Right forelimb (tissue), 1 donor: ENCODE results near the gene TLK1.
"Not testable (repeated sequence)": the region's sequence is repeated elsewhere in the genome, so short reads cannot be mapped to it uniquely, and the experiment has no call there.

ENCODE experiments used
- DNase-seq: peaks from one replicate; pipeline ENCODE4 v3.0.0-alpha.2; 2018

TLK1 gene

DNA sequence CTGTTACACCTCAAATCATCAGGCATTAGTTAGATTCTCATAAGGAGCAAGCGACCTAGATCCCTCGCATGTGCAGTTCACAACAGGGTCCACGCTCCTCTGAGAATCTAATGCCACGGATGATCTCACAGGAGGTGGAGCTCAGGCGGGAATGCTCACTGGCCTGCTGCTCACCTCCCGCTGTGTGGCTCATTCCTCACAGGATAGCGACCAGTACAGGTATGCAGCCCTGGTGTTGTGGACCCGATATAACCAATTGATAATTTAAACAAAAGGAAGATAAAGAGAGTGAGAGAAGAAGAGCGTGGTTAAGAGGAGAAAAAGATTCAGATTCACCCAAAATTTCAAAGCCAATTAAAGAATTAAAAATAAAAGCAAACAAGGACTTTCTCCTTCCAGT lies 20.8 kb downstream of the TLK1 start:
- no peak for DNase-seq

DNA sequence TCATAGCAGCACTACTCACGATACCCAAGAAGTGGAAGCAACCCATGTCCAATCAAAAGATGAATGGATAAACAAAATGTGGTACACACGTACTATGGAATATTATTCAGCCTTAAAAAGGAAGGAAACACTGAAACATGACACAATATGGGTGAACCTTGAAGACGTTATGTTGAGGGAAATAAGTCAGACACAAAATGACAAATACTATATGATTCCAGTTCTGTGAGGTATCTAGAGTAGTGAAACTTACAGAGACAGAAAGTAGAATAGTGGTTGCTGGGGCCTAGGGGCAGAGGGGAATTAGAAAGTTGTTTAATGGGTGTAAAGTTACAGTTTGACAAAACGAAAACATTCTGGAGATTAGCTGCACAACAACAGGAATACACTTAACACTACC lies 24.7 kb downstream of the TLK1 start:
- no peak for DNase-seq

- no peak for DNase-seq
Observed at GRCh38 chr2:171134624-171135230, 26.0 kb downstream of the TLK1 start.

- no peak for DNase-seq
Observed at GRCh38 chr2:171132086-171132485, 28.6 kb downstream of the TLK1 start.

DNA sequence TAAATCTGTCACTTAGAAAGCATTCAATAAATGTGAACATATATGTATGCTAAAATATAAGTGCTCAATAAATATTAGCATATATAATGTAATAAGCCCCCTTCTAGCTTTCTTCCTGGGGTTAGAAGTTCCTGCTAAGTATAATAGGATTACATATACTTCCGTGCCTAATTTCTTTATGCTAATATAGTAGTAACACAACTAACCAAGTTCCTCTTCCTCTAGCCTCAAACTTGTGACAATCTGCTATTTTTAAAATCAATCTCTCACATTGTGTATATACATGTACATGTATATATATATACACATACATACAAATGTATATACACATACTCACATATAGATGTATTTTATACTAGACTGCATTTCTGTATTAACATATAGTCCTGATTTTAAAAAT lies 32.2 kb downstream of the TLK1 start:
- no peak for DNase-seq

DNA sequence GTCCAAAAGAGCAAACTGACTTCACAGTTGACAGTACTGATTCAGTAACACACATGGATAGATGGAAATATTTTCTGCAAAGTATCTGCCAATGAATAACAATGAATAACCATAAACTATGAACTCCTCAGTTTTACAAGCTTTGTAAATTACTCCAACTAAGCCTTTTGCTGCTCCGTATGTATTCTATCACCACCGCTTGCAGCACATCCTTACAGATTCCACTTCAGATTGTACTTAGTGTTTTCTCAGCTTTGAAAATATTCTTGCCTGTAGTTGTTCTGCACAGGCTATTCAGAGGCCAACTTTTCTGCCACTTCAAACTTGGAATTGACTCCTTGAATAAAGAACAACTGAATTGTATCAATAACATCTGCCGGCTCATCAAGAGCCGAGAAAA lies 36.2 kb downstream of the TLK1 start:
- no peak for DNase-seq

- no peak for DNase-seq
Observed at GRCh38 chr2:171109571-171109970, 51.1 kb downstream of the TLK1 start.

GRCh38 chr2:171109020-171109419 lies 51.7 kb downstream of the TLK1 start:
- no peak for DNase-seq

DNA sequence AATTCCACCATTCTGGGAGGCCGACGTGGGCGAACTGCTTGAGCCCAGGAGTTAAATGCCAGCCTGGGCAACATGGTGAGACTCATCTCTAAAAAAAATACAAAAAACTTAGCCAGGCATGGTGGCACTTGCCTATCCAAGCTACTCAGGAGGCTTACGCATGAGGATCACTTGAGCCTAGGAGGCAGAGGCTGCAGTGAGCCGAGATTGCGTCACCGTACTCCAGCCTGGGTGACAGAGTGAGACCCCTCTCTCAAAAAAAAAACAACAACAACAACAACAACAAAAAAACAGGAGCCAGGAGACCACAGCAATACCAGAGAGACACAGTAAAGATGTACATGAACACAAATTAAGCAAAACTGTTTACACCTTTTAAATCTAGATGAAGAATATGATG lies 52.9 kb downstream of the TLK1 start:
- no peak for DNase-seq

GRCh38 chr2:171104379-171104778 lies 56.3 kb downstream of the TLK1 start:
- DNase-seq, result no peak

DNA sequence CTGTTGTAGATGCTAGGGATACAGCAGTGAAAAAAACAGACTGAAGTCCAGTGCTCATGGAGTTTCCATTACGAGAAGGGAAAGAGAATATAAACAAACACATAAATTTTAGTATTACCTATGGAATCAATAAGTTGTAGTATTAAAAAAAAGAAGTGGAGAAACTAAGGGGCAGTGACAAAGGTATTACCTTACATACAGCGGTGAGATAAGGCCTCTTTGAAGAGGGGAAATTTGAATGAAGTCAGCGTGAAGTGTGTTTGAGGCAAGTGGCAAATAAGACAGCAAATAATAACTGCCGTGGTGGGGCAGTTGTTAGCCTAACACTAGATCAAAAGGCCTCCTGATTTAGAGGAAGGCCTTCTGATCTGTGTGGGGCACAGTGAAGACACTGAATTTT lies 57.9 kb downstream of the TLK1 start:
- no peak for DNase-seq

- no peak for DNase-seq
Observed at GRCh38 chr2:171100370-171100769, 60.3 kb downstream of the TLK1 start.

DNA sequence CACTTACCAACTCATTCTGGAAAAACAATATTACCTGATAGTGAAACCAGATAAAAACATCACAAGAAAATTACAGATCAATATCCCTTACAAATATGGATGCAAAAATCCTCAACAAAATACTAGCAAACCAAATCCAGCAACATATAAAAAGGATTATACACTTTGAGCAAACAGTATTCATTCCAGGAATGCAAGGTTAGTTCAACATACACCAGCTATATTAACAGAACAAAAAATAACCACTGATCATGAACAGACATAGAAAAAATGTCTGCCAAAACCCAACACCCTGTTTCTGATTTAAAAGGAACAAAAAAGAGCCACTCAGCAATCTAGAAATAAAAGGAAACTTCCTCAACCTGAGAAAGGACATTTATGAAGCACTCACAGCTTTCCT lies 62.1 kb downstream of the TLK1 start:
- no peak for DNase-seq

DNA sequence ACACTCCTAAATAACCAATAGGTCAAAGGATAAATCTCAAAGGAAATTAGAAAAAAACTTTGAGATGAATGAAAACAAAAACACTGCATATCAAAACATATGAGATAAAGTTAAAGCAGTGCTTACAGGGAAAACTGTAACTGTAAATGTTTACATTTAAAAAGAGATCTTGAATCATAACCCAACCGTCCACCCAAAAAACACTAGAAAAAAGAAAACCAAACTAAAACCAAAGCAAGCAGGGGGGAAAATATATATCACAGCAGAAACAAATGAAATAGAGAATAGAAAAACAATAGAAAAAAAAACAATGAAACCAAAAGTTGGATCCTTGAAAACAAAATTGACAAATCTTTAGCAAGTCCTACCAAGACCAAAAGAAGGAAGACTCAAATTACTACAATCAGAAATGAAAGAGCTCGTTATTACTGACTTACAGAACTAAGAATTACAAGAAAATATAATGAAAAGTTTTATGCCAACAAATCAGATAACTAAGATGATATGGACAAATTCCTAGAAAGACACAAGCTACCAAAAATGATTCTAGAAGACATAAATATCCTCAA lies 65.6 kb downstream of the TLK1 start:
- no peak for DNase-seq

GRCh38 chr2:171091517-171091916 lies 69.2 kb downstream of the TLK1 start:
- not testable (repeated sequence) for DNase-seq

- DNase-seq, result no peak
Observed at GRCh38 chr2:171089489-171089888, 71.2 kb downstream of the TLK1 start.

DNA sequence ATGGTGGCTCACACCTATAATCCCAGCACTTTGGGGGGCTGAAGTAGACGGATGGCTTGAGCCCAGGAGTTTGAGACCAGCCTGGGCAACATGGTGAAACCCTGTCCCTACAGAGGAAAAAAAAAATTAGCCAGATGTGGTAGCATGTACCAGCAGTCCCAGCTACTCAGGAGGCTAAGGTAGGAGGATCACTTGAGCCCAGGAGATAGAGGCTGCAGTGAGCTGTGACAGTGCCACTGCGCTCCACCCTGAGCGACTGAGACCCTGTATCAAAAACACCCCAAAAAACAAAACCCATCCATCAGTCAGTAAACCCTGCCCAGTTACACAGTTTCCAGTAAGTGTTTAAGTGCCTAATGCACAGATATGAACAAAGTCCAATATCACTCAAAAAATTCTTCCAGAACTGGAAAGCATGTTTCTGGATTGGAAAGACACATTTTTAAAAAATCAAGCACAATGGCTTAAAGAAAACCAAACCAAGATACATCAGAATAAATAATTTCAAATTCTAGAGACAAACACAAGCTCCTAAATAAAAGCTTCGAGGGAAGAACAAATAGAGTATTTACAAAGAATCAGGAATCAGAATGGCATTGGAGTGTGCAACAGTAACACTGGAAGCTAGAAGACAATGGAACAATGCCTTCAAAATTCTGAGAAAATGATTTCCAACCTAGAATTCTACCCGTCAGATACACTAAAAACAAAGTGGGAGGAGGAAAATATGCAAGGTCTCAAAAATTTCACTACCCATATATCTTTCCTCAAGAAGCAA lies 72.4 kb downstream of the TLK1 start:
- DNase-seq, result no peak

GRCh38 chr2:171087547-171087946 lies 73.1 kb downstream of the TLK1 start:
- no peak for DNase-seq

DNA sequence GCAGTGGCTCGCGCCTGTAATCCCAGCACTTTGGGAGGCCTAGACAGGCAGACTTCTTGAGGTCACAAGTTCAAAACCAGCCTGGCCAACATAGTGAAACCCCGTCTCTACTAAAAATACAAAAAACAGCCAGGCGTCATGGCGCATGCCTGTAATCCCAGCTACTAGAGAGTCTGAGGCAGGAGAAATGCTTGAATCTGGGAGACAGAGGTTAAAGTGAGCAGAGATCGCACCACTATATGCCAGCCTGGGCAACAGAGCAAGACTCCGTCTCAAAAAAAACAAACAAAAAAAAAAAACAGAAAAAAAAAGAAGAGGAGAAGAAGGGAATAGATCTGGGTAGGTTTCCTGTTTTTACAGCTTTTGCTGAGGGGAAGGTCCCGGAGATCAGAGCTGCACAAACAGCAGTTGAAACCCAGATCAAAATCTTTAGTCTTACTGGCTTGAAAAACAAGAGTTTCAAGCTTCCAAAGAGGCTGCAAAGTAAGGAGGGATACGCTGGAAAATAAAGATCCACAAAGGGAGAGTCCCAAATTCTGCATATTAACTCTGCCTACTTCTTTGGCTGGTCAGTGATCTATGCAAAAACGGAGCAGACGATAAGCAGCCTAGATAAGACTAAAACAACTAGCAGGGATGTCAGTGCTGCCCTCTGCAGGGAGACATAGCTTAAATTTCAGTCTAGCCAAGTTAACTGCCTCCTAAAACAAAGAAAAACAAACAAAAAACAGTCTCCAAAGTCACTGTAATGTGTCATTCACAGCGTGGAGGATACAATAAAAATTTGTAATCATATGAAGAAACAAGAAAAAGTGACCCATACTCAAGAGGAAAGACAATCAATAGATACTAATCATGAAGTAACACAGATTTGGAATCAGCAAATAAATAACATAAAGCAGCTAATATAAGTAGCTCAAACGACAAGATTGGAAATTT lies 74.1 kb downstream of the TLK1 start:
- no peak for DNase-seq

DNA sequence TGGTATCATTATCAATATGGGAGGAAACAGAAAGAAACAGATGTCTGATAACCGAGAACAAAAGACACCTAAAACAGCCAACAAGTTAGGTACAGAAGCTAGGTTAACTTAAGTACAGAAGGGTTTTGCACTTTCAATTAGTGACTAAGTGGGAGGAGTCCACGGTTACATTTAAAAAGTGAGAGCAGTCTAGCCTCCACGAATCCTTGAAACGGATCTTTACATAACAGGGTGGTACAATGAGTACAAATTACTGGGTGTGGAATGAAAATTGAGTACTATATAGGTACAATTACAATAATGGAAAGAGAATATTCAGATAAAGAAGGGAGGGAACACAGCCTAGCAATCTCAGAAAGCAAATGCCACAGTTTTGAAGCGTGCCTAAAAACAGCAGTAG lies 76.6 kb downstream of the TLK1 start:
- DNase-seq, result no peak

GRCh38 chr2:171083451-171083850 lies 77.2 kb downstream of the TLK1 start:
- DNase-seq, result no peak

GRCh38 chr2:171081649-171082111 lies 79.0 kb downstream of the TLK1 start:
- DNase-seq, result no peak

DNA sequence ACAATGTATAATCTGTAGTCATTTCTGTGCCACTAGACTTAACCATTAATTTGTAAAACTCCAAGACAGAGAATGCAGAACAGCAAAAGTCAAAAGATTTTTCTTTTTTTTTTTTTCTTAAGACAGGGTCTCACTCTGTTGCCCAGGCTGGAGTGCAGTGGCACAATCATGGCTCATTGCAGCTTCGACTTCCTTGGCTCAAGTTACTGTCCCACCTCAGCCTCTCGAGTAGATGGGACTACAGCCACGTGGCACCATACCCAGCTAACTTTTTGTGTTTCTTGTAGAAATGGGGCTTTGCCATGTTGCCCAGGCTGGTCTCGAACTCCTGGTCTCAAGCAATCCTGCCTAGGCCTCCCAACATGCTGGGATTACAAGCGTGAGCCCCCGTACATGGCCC lies 80.1 kb downstream of the TLK1 start:
- DNase-seq, result no peak
